Stimulated activated CD8-positive, alpha-beta memory T cell treated with anti-CD3 and anti-CD28 coated beads, Interleukin-15, amount 100 ng/mL, for 24 hours (primary cell): ENCODE measurements around the gene HAS3.
"Not testable (repeated sequence)": the region's sequence is repeated elsewhere in the genome, so short reads cannot be mapped to it uniquely, and the experiment has no call there.

Experiments
- DNase-seq: peaks from one replicate; pipeline ENCODE4 v3.0.0-alpha.2; 2020; ENCODE audit warnings: low read depth

The HAS3 gene

GRCh38 chr16:69149621-69150020 is 44.2 kb downstream of the HAS3 start:
- not testable (repeated sequence) for DNase-seq

DNA sequence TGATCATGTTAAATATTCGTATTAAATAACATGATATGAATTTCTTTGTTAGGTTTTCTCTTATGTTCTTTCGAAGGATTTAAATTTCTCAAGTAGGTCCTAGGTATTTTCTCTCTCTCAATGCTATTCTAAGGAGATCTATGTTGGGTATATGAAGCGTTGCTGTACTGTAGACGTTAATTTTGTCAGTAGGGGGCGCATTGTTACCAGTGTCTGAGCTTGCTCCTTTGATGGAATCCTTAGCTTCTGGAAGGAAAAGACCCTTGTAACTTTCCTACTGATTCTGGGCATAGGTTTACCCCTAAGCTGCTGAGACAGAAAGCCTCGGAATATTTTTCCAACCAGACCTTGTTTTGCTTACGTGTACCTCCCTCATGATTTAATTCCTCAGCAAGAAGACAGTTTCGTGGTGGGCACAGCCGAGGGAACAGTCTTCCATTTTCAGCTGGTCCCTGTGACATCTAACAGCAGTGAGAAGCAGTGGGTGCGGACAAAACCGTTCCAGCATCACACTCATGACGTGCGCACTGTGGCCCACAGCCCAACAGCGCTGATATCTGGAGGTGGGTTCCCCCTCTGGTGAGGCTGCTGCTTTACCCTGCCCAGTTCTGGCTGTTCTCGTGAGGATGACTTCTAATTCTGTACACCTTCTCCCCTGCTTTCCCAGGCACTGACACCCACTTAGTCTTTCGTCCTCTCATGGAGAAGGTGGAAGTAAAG is 44.9 kb downstream of the HAS3 start:
- DNase-seq, result no peak

- DNase-seq, result no peak
Measured at GRCh38 chr16:69157196-69157595, 51.7 kb downstream of the HAS3 start.

- DNase-seq, result no peak
Measured at GRCh38 chr16:69160192-69160591, 54.7 kb downstream of the HAS3 start.

GRCh38 chr16:69165584-69165983 is 60.1 kb downstream of the HAS3 start:
- DNase-seq, result no peak

DNA sequence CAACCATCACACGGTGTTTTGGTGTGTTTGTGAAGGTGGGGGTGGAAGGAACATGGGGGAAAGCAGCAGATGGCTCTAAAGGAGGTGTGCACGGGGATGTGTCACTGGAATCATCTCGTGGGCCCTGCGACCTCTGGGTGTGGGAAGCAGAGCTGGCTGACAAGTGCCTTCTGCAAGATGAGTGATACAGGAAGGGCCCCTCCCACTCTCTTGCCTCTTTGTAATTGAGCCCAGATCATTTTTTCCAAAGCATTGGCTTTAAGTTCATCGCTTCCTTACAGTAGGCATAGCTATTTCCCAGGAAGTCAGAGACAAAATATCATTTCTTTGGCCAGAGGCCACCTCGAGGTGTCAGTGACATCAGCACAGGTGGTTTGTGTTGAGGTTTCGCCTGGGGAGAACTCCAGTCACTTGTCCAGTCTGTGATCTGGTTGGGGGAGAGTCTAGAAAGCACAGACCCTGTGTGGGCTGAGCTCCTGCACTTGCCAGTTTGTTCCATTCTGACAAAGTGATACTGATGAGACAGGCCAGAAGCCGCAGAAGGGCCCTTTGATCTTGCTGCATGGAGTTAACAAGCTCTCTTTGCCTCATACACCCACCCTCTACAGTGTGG is 60.9 kb downstream of the HAS3 start:
- DNase-seq, result peak; percentile 19

GRCh38 chr16:69166946-69167930 is 61.8 kb downstream of the HAS3 start:
- DNase-seq, result no peak
